Gastrocnemius medialis (tissue), 4 donors: ENCODE data around the gene AGXT.

Experiments used
- POLR2A ChIP-seq, 2 donors: fragments of 450-650 bp; IDR thresholded peaks; one replicate each; pipeline ENCODE4 v1.6.1; 2017; ENCODE audit warnings: antibody characterized with exemption in 2 of 2, mild to moderate bottlenecking in 2 of 2, moderate library complexity in 2 of 2
- TF ChIP-seq, protein P1 (sequence below), 5 experiments: fragments of 450-650 bp in 3 of 5; fragments of 200-600 bp in 2 of 5; sonication (generic) in 2 of 5; IDR thresholded peaks in 4 of 5; conservative IDR thresholded peaks in 1 of 5; 1 replicate in 4 of 5; 2 replicates in 1 of 5; pipeline ENCODE4 v1.5.1; 2016 to 2019; ENCODE audit warnings: antibody characterized with exemption in 5 of 5, mild to moderate bottlenecking in 3 of 5, moderate library complexity in 3 of 5

DNA sequence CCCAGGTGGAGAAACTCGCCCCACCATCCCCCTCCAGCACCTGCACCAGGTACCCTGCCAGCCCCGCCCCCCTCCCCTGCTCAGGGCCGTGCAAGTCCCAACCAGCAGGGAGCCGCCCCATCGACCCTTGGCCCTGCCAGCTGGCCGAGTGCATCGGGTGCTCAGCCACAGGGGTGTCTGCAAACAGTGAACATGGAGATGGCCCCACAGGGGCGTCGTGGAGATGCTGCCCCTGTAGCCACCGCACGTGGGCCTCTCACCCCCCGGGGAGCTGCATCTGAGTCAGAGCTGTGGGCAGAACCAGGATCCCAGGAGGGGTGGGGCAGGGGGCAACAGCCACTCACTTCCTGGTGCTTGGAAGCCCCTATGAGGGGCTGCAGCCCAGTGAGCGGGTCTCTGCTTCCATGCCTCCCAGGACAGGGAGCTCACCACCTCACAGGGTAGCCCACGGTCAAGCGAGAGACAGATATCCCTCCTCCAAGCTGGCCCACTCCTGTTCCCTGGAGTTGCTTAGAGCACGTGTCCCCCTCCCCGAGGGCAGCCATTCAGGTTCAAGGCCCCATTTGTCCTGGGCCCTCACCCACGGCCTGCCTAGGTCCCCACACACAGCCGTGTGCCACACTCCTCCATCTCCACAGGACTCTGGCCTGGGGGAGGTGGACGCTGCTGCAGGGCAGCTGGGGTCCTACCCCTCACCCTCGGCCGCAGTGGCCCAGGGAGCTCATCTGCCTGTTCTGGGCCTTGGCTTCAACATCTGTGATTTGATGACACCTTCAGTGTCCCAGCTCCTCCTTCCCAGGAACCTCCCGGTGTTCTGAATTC is 28.5 kb downstream of the AGXT start:
- TF ChIP-seq, protein P1, sequence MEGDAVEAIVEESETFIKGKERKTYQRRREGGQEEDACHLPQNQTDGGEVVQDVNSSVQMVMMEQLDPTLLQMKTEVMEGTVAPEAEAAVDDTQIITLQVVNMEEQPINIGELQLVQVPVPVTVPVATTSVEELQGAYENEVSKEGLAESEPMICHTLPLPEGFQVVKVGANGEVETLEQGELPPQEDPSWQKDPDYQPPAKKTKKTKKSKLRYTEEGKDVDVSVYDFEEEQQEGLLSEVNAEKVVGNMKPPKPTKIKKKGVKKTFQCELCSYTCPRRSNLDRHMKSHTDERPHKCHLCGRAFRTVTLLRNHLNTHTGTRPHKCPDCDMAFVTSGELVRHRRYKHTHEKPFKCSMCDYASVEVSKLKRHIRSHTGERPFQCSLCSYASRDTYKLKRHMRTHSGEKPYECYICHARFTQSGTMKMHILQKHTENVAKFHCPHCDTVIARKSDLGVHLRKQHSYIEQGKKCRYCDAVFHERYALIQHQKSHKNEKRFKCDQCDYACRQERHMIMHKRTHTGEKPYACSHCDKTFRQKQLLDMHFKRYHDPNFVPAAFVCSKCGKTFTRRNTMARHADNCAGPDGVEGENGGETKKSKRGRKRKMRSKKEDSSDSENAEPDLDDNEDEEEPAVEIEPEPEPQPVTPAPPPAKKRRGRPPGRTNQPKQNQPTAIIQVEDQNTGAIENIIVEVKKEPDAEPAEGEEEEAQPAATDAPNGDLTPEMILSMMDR (IDR thresholded peaks at IDR 0.05 in 4 of 5, conservative IDR thresholded peaks at IDR 0.05 in 1 of 5): no peak
- TF ChIP-seq POLR2A (IDR thresholded peaks at IDR 0.05): no peak
